Activated T-cell treated with anti-CD3 and anti-CD28 coated beads, Interleukin-2, amount 50 U/mL, for 1 hour (primary cell): ENCODE measurements around the gene LAMA3.

Experiments
- DNase-seq: peaks from one replicate; pipeline ENCODE4 v3.0.0-alpha.2; 2020

LAMA3 gene

DNA sequence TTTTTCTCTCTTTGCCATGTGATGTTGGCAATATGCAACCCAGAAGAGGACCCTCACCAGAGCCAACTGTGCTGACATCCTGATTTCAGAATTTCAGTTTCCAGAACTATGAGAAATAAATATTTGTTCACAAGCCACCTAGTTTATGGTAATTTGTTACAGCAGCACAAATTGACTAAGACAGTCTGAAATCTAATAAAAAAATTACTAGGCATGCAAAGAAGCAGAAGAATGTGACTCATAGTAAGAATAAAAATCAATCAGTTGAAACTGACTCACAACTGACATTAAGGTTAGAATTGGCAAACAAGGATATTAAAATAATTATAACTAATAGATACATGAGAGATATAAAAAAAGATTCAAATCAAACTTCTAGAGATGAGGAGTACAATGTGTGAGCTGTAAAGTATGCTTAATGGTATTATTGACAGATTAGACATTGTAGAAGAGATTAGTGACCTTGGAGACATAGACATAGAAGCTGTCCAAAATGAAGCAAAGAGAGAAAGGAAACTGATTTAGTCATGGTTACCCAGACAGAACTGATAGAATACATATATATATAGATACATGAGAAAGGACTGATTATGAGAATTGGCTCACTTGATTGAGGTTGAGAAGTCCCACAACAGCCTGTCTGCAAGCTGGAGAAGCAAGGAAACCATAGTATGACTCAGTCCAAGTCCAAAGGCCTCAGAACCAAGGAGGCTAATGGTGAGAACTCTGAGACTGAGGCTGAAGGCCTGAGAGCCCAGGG is 297.5 kb downstream of the LAMA3 start:
- DNase-seq, result no peak

DNA sequence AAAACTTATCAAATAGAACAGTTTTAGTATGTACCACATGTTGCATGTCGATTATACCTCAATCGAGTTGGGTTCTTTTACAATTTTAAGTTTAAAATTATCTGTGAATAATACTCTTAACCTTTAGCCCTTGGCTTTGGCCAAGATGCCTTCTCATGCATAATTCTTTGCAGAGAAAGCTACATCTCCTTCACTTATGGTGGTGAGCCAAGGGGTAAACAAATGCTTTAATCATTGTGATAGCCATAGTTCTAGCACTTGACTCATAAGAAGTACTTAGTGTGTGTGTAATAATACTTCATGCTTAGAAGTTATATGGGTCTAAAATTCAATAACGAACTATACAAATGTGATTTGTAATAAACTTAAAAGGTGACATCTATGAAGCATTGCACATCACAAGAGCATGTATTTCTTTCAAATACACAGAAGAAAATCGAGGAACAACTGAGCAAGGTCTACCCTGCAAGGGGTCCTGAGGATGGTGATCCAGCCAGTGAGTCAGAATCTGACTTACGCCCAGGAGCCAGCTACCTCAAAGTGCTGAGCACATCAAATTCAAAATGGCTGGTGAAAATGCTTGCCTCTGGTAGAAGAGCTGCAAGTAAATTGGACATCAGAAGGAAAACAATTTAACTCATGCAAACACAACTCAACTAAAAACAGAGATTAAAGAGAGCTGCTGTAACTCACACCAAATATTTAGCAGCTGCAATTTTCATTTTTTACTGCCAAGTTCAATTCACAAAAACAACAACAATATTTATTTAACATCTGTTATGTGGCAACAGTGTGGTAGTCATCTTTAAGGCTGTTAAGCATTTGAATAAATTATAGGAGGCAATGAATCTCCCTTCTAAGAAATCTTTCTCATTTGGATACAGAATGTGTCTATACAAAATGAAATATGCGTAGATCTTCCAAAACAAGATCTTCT is 301.5 kb downstream of the LAMA3 start:
- no peak for DNase-seq

DNA sequence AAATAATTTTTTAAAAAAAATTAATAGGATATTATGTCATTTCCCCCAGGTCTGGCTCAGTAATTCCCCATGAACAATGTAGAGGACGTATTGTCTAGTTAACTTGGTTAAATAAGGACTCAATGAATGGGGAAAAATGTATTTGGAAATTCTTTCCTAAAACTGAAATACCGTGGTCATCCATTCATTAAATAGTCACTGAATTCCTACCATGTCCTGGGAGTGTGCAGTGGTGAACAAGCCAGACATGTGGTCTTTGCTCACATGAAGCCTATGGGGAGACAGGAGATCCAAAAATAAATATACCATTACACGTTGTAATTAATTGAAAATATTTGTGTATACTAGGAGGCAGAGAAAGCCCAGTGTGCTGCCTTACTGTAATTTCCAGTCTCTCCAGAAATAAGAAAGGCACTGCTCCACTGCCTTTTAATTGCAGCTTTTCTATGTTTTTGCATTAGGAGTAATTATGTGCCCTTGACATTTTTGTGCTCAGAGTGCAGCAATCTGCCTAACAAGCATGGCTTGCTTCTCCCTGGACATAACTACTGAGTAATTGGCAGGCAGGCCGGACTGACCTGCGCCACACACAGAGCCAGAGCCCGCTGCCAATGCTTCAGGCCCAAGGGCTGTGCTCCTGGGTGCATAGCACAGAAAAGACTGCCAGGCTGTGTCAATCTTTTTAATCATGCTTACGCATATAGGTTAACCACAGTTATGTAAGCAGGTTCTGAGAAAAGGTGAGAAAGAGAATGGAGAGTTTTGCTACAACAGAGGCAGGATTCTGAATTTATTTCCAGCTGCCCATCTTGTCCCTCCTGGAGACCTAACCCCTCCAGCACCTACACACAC is 303.1 kb downstream of the LAMA3 start:
- peak; percentile 70 for DNase-seq

DNA sequence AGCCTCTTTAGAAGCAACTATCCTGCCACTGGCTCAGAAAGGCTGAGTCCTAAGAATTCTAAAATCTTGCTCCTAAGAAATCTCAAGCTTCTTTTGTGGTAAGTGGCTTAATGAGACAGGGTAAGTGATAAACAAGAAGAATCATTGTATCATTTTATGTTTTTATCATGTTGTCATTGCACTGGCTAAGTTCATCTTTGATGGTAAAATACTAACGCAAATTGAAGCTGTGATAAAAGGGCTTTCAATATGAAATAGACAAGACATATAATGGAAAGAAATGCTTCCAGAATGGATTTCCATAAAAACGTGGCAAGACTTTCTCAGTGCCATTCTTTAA is 303.7 kb downstream of the LAMA3 start:
- DNase-seq, result no peak

DNA sequence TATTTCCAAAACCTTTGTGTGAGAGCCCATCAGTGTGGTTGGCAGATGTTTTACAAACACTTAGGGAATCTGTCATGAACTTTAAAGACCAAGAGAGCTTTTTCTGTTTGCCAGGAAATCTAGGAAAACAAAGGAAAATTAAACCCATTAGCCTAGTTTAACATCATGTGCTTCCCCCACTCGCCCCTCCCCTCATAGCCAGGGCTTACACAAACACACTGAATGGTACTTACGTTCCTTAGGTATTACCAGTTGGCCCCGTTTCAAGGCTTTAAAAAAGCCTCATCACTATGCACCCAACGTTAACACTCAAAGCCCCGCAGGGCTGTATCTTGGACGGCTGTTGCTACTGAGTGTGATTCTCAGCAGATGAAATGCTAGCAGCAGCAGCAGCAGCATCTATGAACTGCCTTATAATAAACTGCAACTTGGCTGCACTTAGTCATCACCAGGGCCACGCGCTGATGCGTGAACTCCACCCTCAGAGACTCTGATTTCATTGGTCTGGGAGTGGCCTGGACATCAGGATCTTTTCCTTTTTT is 305.2 kb downstream of the LAMA3 start:
- DNase-seq, result peak; percentile 43

DNA sequence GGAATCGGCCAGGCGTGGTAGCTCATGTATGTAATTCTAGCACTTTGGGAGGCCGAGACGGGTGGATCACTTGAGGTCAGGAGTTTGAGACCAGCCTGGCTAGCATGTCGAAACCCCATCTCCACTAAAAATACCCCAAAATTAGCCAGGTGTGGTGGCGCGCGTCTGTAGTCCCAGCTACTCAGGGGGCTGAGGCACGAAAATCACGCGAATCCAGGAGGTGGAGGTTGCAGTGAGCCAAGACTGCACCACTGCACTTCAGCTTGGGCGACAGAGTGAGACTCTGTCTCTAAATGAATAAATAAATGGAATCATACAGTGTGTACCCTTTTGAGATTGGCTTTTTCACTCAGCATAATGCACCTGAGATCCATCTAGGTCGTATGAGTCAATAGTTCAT is 305.9 kb downstream of the LAMA3 start:
- DNase-seq, result no peak

DNA sequence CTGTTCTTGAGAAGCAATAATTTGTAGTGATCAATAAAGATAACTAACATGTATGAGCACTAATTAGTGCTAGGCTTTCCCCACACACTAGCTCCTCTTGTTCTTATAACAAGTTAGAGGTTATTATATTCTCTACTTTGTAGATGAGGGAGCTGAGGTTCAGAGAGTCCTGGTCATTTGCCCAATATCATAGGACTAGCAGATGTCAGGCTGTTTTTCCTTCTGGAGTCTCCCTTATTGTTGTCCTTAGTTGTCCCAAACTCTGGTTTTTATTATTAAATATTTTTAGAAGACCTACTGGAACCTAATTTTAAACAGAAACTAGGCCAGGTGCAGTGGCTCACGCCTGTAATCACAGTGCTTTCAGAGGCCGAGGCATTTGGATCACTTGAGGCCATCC is 308.8 kb downstream of the LAMA3 start:
- DNase-seq, result no peak

DNA sequence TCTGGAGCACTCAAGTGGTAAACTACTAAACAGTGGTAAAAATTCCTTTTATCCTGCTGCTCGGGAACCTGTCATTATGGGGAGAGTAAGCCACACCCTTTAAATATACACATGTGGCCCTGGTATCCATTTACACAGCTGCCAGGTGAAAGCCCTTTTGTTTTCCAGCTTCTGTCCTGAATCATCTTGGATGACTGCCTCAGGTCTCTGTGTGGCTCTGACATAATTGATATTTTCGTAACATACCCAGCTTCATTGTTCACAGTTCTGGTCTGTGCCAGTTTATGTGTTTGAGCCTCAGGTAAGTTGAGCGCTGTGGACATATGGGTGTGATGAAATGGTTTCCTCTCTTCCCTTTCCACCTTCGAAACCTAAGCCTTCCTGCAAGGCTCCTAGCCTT is 309.6 kb downstream of the LAMA3 start:
- DNase-seq, result no peak

GRCh38 chr18:24000613-24001490 is 311.6 kb downstream of the LAMA3 start:
- DNase-seq, result no peak

DNA sequence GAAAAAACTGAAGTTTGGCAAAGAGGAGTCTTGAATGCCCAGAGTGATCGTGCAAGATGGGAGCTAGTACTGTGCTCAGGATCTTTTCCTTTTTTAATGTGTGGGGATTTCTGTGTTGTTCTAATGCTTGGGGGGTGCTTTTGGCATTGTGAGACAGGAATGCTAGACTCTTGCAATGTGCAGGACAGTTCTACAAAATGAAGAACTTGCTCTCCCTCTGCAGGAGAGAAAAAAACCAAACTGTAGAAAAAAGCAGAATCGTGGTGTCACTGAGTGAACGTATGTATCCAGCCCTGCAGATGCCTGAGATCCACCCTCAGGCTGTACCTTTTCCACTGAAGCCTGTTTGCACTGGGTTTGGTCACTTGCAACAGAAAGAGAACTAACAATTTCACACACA is 313.2 kb downstream of the LAMA3 start:
- DNase-seq, result no peak

DNA sequence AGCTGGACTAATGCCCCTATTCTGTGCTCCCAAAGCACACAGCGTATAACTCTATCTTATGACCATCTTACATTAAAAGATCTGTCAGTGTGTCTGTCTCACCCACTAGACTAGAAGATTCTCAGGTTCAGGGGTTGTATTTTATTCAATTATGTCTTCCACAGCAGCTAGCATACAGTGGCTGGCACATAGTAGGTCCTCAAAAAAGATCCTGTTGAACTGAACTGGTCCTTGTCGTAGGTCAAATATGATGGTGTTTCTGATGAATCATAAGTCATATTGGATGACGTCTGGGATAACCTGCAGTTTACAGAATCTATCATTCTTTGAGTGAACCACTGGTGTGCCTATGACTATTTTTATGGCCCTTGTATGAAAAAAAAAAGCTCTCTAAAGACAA is 314.0 kb downstream of the LAMA3 start:
- DNase-seq, result no peak

GRCh38 chr18:24003903-24004640 is 314.8 kb downstream of the LAMA3 start:
- DNase-seq, result no peak
